AG04449 (cell line): ENCODE results near the gene ZNF428.

Source experiments
- CTCF ChIA-PET: fragments of 350-600 bp; formaldehyde crosslinking; extraction: SDS; loops from one replicate; lab custom pipeline; 2021; ENCODE audit warnings: antibody characterized with exemption; lab: Yijun Ruan, JAX
- POLR2A ChIA-PET: fragments of 400-600, 350-600 bp; formaldehyde crosslinking; extraction: SDS; loops from one replicate; lab custom pipeline; 2020; ENCODE audit warnings: antibody characterized with exemption, inconsistent platforms; lab: Yijun Ruan, JAX
- DNase-seq: peaks from one replicate; pipeline ENCODE4 v3.0.0-alpha.2; 2010; ENCODE audit warnings: low read depth, low spot score
- H3K4me3 ChIP-seq: 2 replicates; pipeline ENCODE4 v1.5.1; 2011; ENCODE audit warnings: low read depth, mild to moderate bottlenecking, control low read depth, low read length
- CTCF ChIP-seq: IDR thresholded peaks from one replicate; pipeline ENCODE4 v1.5.1; 2011; ENCODE audit warnings: mild to moderate bottlenecking, moderate library complexity, low read length, control low read depth, inconsistent platforms; ENCODE audit not compliant: insufficient read depth; ENCODE audit errors: missing control alignments

The ZNF428 gene

GRCh38 chr19:43631491-43631890, 12.1 kb upstream of the ZNF428 start:
- POLR2A ChIA-PET, result no interaction called here
- no peak for TF ChIP-seq CTCF
- no peak overlapping the region for H3K4me3 ChIP-seq
- CTCF ChIA-PET, result no interaction called here
- DNase-seq, result no peak

- no peak overlapping the region for H3K4me3 ChIP-seq
- CTCF ChIA-PET, result interaction anchor here (0.8 to 1.5 kb wide), 2 partner anchors 24 to 34 kb away, joined by 3 to 4 read pairs; no protein-coding TSS in a partner anchor
- TF ChIP-seq CTCF, result no peak
- POLR2A ChIA-PET, result no interaction called here
- no peak for DNase-seq
These were observed 9.4 kb upstream of the ZNF428 start for GRCh38 chr19:43628646-43629326.

- no peak for DNase-seq
- no peak overlapping the region for H3K4me3 ChIP-seq
- ChIA-PET POLR2A (no interaction called here), CTCF (no interaction called here)
- TF ChIP-seq CTCF, result no peak
These were observed 7.4 kb upstream of the ZNF428 start for GRCh38 chr19:43626838-43627237.

DNA sequence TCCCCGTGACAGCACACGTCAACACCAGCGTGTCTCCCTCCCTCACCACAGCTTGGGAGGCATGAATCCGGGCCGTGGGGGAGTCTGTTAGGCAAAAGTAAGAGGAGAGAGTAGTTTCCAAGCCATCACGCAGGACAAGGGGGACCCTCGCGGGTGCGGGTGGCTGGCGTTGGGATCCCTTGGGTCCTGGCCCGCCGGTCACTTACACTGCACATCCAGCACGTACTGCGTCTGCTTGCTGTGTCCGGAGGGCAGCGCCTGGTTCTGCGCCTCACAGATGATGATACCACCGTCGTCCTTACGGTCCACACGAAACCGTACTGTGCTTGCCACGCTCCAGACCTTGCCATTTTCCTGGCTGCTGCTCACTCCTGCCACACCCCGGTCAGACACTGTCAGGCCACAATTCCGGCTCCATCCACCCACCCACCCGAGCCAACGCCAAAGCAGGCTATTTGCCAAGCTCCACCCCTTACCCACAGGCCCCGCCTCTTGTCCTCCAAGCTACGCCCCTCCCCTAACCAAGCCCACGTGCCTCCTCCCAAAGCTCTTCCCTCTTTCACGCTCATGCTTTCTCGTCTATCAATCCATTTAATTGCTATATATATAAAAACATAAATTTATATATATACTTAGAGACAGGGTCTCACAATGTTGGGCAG, 6.6 kb upstream of the ZNF428 start:
- POLR2A ChIA-PET, result no interaction called here
- no peak for TF ChIP-seq CTCF

GRCh38 chr19:43624933-43625332, 5.5 kb upstream of the ZNF428 start:
- H3K4me3 ChIP-seq, result no peak overlapping the region
- ChIA-PET CTCF (no interaction called here), POLR2A (no interaction called here)
- no peak for TF ChIP-seq CTCF
- no peak for DNase-seq

More for the DNA sequence above, 6.6 kb upstream of the ZNF428 start:
- CTCF ChIA-PET, result no interaction called here
- no peak for DNase-seq
- H3K4me3 ChIP-seq, result no peak overlapping the region

DNA sequence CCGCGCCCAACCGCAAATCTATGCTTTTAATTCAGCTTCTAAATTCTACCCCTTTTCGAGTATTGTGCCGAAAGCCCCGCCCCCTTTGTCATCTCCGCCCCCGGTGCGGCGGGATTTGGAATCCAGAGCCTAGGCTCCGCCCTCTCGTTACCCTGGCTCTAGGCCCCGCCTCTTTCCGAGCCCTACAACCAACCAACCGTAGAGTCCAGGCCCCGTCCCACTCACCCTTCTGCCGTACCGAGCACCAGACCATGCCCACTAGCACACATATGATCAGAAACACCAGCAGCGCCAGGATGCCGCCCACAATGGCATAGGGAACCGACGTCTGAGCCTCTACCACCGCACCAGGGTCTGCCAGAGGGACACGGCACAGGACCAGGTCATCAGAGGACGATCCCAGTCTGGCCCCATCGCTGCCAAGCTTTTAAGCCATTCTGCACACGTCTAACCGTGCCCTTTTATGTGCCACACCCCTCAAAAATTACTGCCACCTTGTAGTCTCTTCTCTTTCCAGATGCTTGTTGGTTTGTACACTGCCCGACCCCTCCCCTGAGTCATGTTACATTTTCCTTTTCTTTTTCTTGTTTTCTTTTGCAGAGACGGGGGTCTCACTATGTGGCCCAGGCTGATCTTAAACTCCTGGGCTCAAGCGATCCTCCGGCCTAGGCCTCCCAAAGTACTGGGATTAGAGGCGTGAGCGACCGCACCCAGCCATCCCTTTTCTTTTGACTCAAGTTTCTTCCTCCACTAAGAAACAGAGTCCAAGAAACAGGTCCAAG, 4.7 kb upstream of the ZNF428 start:
- DNase-seq, result no peak
- no peak for TF ChIP-seq CTCF
- POLR2A ChIA-PET, result no interaction called here
- H3K4me3 ChIP-seq, result no peak overlapping the region
- CTCF ChIA-PET, result no interaction called here
